ENCODE measurements around the gene FTO.
A peak's percentile ranks its signal among the peaks of the same experiment; 100 is the strongest.
"Not testable (repeated sequence)": the region's sequence is repeated elsewhere in the genome, so short reads cannot be mapped to it uniquely, and the experiment has no call there.

Gene FTO

GRCh38 chr16:53872248-53873221, 168.6 kb downstream of the FTO start:
- DNase-seq, result no peak

GRCh38 chr16:53876811-53877210, 172.9 kb downstream of the FTO start:
- no peak for DNase-seq

- no peak for DNase-seq
Observed at GRCh38 chr16:53878216-53878615, 174.3 kb downstream of the FTO start.

GRCh38 chr16:53881371-53881770, 177.4 kb downstream of the FTO start:
- no peak for DNase-seq

GRCh38 chr16:53882310-53882709, 178.4 kb downstream of the FTO start:
- no peak for DNase-seq

GRCh38 chr16:53884748-53885147, 180.8 kb downstream of the FTO start:
- no peak for DNase-seq

- no peak for DNase-seq
Observed at GRCh38 chr16:53886482-53887378, 182.8 kb downstream of the FTO start.

GRCh38 chr16:53888222-53888621, 184.3 kb downstream of the FTO start:
- no peak for DNase-seq

- not testable (repeated sequence) for DNase-seq
Observed at GRCh38 chr16:53890877-53891276, 186.9 kb downstream of the FTO start.

GRCh38 chr16:53891409-53892139, 187.6 kb downstream of the FTO start:
- no peak for DNase-seq

- peak; percentile 66 for DNase-seq
Observed at GRCh38 chr16:53892155-53892554, 188.2 kb downstream of the FTO start.

GRCh38 chr16:53893731-53894435, 189.9 kb downstream of the FTO start:
- DNase-seq, result no peak

GRCh38 chr16:53894686-53895085, 190.7 kb downstream of the FTO start:
- DNase-seq, result no peak

GRCh38 chr16:53895433-53895832, 191.5 kb downstream of the FTO start:
- DNase-seq, result no peak

GRCh38 chr16:53895851-53896250, 191.9 kb downstream of the FTO start:
- DNase-seq, result no peak

GRCh38 chr16:53896722-53897121, 192.8 kb downstream of the FTO start:
- DNase-seq, result peak; percentile 56

- DNase-seq, result no peak
Observed at GRCh38 chr16:53898993-53899392, 195.0 kb downstream of the FTO start.

- DNase-seq, result no peak
Observed at GRCh38 chr16:53899431-53899830, 195.5 kb downstream of the FTO start.

- no peak for DNase-seq
Observed at GRCh38 chr16:53900667-53901066, 196.7 kb downstream of the FTO start.

GRCh38 chr16:53901408-53901807, 197.5 kb downstream of the FTO start:
- no peak for DNase-seq

- DNase-seq, result no peak
Observed at GRCh38 chr16:53904533-53904932, 200.6 kb downstream of the FTO start.

- no peak for DNase-seq
Observed at GRCh38 chr16:53905028-53905427, 201.1 kb downstream of the FTO start.
